ENCODE measurements around the gene INTS14.
A peak's percentile ranks its signal among the peaks of the same experiment; 100 is the strongest.

INTS14 gene

DNA sequence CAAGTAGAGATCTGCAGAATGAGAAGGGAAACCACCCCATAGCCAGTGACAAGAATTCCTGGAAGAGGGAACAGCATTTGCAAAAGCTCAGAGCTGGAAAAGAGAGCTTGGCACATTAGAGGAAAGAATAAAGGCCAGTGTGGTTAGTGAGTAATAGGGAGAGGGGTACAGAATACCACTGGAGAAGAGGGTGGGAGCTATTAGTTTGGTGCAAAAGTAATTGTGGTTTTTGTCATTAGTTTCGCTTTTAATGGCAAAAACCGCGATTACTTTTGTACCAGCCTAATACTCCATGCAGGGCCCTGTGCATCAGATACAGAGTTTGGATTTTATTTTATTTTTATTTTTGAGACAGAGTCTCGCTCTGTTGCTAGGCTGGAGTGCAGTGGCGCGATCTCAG lies 20.6 kb upstream of the INTS14 start:
- H3K4me3 ChIP-seq (ENCODE audit: low read depth, low read length), result no peak overlapping the region

DNA sequence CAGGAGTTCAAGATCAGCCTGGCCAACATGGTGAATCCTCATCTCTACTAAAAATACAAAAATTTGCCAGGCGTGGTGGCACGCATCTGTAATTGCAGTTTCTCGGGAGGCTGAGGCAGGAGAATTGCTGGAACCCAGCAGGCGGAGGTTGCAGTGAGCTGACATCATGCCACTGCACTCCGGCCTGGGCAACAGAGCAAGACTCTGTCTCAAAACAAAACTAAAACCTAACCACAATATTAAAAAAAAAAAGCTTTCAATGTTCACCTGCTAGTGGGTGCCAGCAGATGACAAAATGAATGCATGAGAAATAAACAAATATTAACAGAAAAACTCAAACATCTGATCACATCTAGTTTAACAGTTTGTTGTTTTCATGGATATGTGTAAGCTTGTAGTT lies 19.8 kb upstream of the INTS14 start:
- H3K4me3 ChIP-seq (ENCODE audit: low read depth, low read length), result no peak overlapping the region
- TF ChIP-seq, protein P1, sequence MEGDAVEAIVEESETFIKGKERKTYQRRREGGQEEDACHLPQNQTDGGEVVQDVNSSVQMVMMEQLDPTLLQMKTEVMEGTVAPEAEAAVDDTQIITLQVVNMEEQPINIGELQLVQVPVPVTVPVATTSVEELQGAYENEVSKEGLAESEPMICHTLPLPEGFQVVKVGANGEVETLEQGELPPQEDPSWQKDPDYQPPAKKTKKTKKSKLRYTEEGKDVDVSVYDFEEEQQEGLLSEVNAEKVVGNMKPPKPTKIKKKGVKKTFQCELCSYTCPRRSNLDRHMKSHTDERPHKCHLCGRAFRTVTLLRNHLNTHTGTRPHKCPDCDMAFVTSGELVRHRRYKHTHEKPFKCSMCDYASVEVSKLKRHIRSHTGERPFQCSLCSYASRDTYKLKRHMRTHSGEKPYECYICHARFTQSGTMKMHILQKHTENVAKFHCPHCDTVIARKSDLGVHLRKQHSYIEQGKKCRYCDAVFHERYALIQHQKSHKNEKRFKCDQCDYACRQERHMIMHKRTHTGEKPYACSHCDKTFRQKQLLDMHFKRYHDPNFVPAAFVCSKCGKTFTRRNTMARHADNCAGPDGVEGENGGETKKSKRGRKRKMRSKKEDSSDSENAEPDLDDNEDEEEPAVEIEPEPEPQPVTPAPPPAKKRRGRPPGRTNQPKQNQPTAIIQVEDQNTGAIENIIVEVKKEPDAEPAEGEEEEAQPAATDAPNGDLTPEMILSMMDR (IDR thresholded peaks at IDR 0.05; ENCODE audit: borderline replicate concordance, insufficient read depth, low read depth, low read length), result no peak

More for the DNA sequence above, 20.6 kb upstream of the INTS14 start:
- TF ChIP-seq, protein P1 (IDR thresholded peaks at IDR 0.05; ENCODE audit: borderline replicate concordance, insufficient read depth, low read depth, low read length), result no peak

DNA sequence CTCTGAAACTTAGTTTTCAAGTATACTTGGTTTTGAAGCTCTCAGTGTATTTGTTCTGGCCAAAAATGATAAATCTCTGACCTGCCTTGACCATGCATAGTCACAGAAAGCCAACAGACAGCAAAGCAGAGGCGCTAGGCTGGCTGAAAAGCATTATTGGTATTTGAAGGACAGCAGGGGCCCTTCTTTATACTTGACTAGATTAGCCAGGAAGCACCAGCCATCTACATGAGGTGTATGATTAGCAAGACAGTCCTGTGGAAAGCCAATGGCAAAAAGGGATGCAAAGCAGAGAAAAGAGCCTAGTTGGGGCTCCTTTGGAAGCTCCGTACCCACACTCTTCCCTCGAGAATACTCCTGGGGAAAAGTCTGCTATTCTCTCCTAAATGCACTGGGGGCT lies 18.6 kb upstream of the INTS14 start:
- TF ChIP-seq, protein P1 (IDR thresholded peaks at IDR 0.05; ENCODE audit: borderline replicate concordance, insufficient read depth, low read depth, low read length), result no peak

DNA sequence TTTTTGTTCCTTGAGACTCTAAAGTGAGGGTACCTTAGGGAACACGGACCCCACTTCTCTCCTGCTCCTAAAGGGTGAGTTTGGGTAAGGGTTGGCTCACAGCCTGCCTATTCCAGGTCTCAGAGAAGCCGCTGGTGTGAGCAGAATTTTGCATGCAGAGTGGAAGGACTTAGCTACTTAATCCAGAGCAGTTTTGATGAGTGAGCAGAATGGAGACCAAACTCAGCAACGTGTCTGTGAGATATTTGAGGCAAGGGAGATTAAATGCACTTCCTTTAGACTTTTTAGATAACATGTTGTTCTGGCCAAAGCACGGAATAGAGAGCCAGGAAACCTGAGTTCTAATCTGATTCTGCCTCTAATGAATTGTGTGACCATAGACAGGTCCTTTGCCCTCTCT lies 15.9 kb upstream of the INTS14 start:
- H3K4me3 ChIP-seq (ENCODE audit: low read depth, low read length), result no peak overlapping the region
- TF ChIP-seq, protein P1 (IDR thresholded peaks at IDR 0.05; ENCODE audit: borderline replicate concordance, insufficient read depth, low read depth, low read length), result no peak

More for the DNA sequence above, 18.6 kb upstream of the INTS14 start:
- H3K4me3 ChIP-seq (ENCODE audit: low read depth, low read length), result no peak overlapping the region

DNA sequence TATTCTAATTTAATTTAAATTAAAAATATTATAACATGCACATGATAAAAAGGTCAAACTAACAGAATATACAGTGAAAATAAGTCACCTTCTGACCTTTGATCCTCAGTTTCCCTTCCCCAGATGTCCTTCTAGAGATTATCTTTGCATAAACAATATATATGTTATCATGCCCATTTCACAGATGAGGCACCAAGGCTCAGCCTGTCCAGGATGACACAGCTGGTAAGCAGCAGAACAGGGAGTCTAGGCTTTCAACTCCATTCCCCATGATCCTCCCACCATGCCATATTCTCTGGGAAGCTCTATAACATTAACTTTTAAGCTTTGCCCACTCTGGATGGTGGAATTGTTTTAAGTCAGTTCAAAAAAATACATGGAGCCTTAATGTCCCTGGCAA lies 12.2 kb upstream of the INTS14 start:
- TF ChIP-seq, protein P1 (IDR thresholded peaks at IDR 0.05; ENCODE audit: borderline replicate concordance, insufficient read depth, low read depth, low read length), result no peak

DNA sequence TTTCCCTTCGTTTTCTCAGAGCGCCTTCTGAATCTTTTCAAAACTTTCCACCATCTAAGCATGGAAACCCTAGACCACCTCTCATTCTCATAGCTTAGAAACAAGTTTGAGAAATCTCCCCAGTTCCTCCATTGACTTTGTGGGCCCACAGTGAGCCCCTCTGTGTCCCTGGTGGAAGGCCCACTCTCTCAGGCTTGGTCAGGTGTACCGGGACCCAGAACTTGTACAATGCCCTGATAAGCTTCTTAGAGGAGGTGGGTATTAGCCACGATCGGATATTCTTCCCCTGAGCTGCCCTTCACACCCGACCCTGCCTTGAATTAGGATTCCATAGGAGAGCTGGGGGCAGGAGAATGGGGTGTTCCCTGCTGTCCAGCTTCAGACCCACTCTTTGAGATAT lies 10.7 kb upstream of the INTS14 start, which contains the start of gene SLC24A1:
SLC24A1 (plus strand) TSS at position 301 of the 400 bp plus-strand sequence. CDS start 2,143 bp downstream, outside the sequence.
- TF ChIP-seq, protein P1 (IDR thresholded peaks at IDR 0.05; ENCODE audit: borderline replicate concordance, insufficient read depth, low read depth, low read length), result no peak

More for the DNA sequence above, 12.2 kb upstream of the INTS14 start:
- no peak overlapping the region for H3K4me3 ChIP-seq (ENCODE audit: low read depth, low read length)

DNA sequence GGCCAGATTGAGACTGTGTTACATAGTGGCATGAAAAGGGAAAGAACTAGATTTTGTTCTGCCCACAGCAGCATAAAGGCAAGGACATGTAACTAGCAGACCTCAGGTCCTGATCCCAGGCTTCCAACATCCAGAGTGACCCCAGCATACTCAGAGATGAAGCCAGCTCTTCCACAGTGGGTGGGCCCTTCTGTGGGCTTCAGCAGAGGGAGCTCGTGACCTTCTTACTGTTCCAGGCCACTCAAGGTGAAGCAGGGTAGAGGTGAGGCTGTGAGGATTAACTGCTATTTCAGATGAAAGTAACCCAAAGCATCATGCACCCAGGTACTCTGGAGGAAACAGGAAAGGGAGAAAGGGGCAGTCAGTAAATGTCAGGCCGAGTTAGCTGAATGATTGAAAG lies 9.9 kb upstream of the INTS14 start:
- TF ChIP-seq, protein P1 (IDR thresholded peaks at IDR 0.05; ENCODE audit: borderline replicate concordance, insufficient read depth, low read depth, low read length), result peak; percentile 19; the same call in 1 of the 2 replicates
- no peak overlapping the region for H3K4me3 ChIP-seq (ENCODE audit: low read depth, low read length)

More for the DNA sequence above, 10.7 kb upstream of the INTS14 start, which contains the start of gene SLC24A1:
- no peak within 1 kb of the TSS for H3K4me3 ChIP-seq (ENCODE audit: low read depth, low read length)
